ENCODE data around the gene DDX25. TPM values are rescaled to one million over a fixed set of nuclear protein-coding genes. Genes with fewer than 3 reads are reported as not detected.

Gene DDX25
- total and polyA plus RNA-seq, 2 of the 8 experiments (the other 6 are each of a cell fraction or from before 2014, with no cell fraction given): 17.6 to 17.9 TPM

GRCh38 chr11:125902277-125902926, 1.9 kb upstream of the DDX25 start:
- DNase-seq (ENCODE audit: low read depth in 1 of 2, low spot score in 2 of 2) (no peak), FAIRE-seq (no peak)
- no peak overlapping the region for H4K5ac ChIP-seq (ENCODE audit: insufficient read length, low read depth, low read length)
- H4K8ac ChIP-seq (ENCODE audit: extremely low read depth, insufficient read depth, low read length): no peak overlapping the region
- no peak overlapping the region for H4K91ac ChIP-seq (replicated peaks; ENCODE audit: insufficient read length, low read length)
- peak overlapping the region; percentile 98 to 99 for H3K4me2 ChIP-seq (ENCODE audit: insufficient read depth in 1 of 2, low read depth in 2 of 2, low read length in 2 of 2)
- H3K79me1 ChIP-seq (ENCODE audit: low read depth, low read length): no peaks in the 10 kb centered on the region
- no peak overlapping the region for H3K56ac ChIP-seq (replicated peaks; ENCODE audit: insufficient read length, low read depth, low read length)
- H2BK20ac ChIP-seq (ENCODE audit: low read length): no peak overlapping the region
- H3K79me2 ChIP-seq (ENCODE audit: control insufficient read depth in 1 of 2, insufficient read depth in 2 of 2, low read length in 2 of 2): peaks cover 0 to 35% of the 10 kb centered on the region in 2 experiments; a peak in 2 of 4 replicates
- peaks cover 3 to 18% (median 12%) of the 10 kb centered on the region in 4 experiments for H3K27me3 ChIP-seq (replicated peaks in 1 of 4; ENCODE audit: control insufficient read depth in 3 of 4, extremely low read depth in 1 of 4, insufficient read depth in 3 of 4, low read length in 3 of 4)
- H3K9ac ChIP-seq (replicated peaks in 1 of 4; ENCODE audit: extremely low read depth in 1 of 4, low read depth in 3 of 4, low read length in 3 of 4): peak overlapping the region; percentile 9 to 74 (median 53); a peak in 4 of 7 replicates
- H2BK15ac ChIP-seq (ENCODE audit: low read length): no peak overlapping the region
- peak overlapping the region; percentile 85 to 99 (median 92) for H3K4me3 ChIP-seq (ENCODE audit: extremely low read depth in 1 of 4, insufficient read depth in 2 of 4, low read depth in 3 of 4, low read length in 4 of 4)
- POLR2A ChIA-PET (ENCODE audit: partially characterized antibody): interaction anchor here (0.8 to 2.3 kb wide), 10 partner anchors 10 to 366 kb away, joined by 3 to 27 read pairs (median 4); partner anchors contain the start of genes FAM118B, FOXRED1, HYLS1 and RPUSD4
- H3K23me2 ChIP-seq (ENCODE audit: low read depth, low read length): peaks cover 7% of the 10 kb centered on the region
- TF ChIP-seq EP300 (IDR thresholded peaks at IDR 0.05; ENCODE audit: borderline replicate concordance in 1 of 2, low read depth in 2 of 2, low read length in 2 of 2) (no peak), SAP30 (IDR thresholded peaks at IDR 0.05; ENCODE audit: insufficient read depth, insufficient replicate concordance, low read length) (no peak), ZNF274 (IDR thresholded peaks at IDR 0.05; ENCODE audit: borderline replicate concordance, extremely low read depth, low read length) (no peak), FOSL1 (IDR thresholded peaks at IDR 0.05; ENCODE audit: insufficient read depth, low read depth, low read length) (no peak)
- H3K27ac ChIP-seq (ENCODE audit: low read depth, low read length): no peak overlapping the region
- no peak overlapping the region for H2BK5ac ChIP-seq (ENCODE audit: low read depth, low read length)
- no peak overlapping the region for H3K18ac ChIP-seq (ENCODE audit: extremely low read depth, low read length)
- H2BK120ac ChIP-seq (replicated peaks; ENCODE audit: low read depth, low read length): no peak overlapping the region
- no peak overlapping the region for H2BK12ac ChIP-seq (ENCODE audit: low read depth, low read length)
- no peaks in the 10 kb centered on the region for H3K9me3 ChIP-seq (ENCODE audit: insufficient read depth in 2 of 2, low read depth in 1 of 2, low read length in 1 of 2)
- peak overlapping the region; percentile 2 for H3K4ac ChIP-seq (replicated peaks; ENCODE audit: insufficient read length, low read depth, low read length)
- 55% methylated on average over 11 of the region's 20 CpGs; no CpG with 5 or more reads in 1 of the 2 experiments for WGBS, 2 experiments (ENCODE audit: extremely low coverage in 1 of 2, insufficient coverage in 1 of 2, insufficient read length in 1 of 2, insufficient replicate concordance in 2 of 2, low coverage in 1 of 2, low lambda C conversion rate in 2 of 2, missing lambda C conversion rate in 1 of 2)
- peaks cover 0 to 22% (median 8%) of the 10 kb centered on the region in 4 experiments; a peak in 6 of 8 replicates for H3K36me3 ChIP-seq (ENCODE audit: control insufficient read depth in 2 of 4, insufficient read depth in 4 of 4, low read length in 3 of 4)
- no peak overlapping the region for H3K23ac ChIP-seq (ENCODE audit: insufficient read length)
- no peak overlapping the region for H3K14ac ChIP-seq (ENCODE audit: insufficient read length)
- peaks cover 0 to 2% of the 10 kb centered on the region in 2 experiments for H4K20me1 ChIP-seq (replicated peaks in 1 of 2; ENCODE audit: control insufficient read depth in 1 of 2, insufficient read depth in 2 of 2, low read length in 2 of 2)
- H2AFZ ChIP-seq (ENCODE audit: low read length): peak overlapping the region; percentile 77
- CTCF ChIA-PET (ENCODE audit: partially characterized antibody): interaction anchor here (0.7 to 1.7 kb wide), 3 partner anchors 13 to 287 kb away, joined by 3 to 4 read pairs (median 4); no protein-coding TSS in a partner anchor
- H2AK5ac ChIP-seq (ENCODE audit: low read depth, low read length): no peak overlapping the region
- H3K4me1 ChIP-seq (replicated peaks in 1 of 4; ENCODE audit: control insufficient read depth in 3 of 4, insufficient read depth in 4 of 4, low read length in 3 of 4): peaks cover 0 to 4% (median 0%) of the 10 kb centered on the region in 4 experiments; a peak in 2 of 7 replicates
